GM10266 (cell line): ENCODE results near the gene PI4KA.

ENCODE experiments used
- DNase-seq: peaks from one replicate; pipeline ENCODE4 v3.0.0; 2012; ENCODE audit errors: extremely low spot score
- CTCF ChIP-seq: IDR thresholded peaks from 2 replicates; pipeline ENCODE4 v1.5.1; 2012; ENCODE audit warnings: mild to moderate bottlenecking, low read depth; ENCODE audit not compliant: control insufficient read depth, insufficient read depth; ENCODE audit errors: missing control alignments

Gene PI4KA

GRCh38 chr22:20865331-20865730 lies 6.7 kb upstream of the PI4KA start:
- no peak for TF ChIP-seq CTCF
- DNase-seq: no peak

- DNase-seq: no peak
- TF ChIP-seq CTCF: no peak
Observed at GRCh38 chr22:20864186-20864908, 5.7 kb upstream of the PI4KA start.

DNA sequence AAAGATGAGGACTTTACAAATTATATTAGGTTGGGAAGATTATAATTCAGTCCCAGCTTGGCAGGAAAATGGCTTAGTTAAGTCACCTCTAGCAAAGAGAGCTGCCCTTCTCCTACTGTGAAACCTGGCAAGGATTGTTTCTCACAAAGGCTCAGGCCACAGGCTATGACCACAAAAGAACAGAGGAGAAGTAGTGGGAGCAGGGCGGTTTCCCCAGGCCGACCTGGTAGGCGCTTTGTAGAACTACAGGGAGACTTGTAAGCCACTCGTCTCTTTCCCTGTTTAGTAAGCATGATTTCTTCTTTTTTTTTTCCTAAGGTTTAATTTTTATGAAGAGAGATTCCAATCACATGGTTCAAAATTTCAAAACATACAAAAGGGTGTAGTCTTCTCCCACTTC lies 4.8 kb upstream of the PI4KA start:
- TF ChIP-seq CTCF: no peak
- DNase-seq: no peak

DNA sequence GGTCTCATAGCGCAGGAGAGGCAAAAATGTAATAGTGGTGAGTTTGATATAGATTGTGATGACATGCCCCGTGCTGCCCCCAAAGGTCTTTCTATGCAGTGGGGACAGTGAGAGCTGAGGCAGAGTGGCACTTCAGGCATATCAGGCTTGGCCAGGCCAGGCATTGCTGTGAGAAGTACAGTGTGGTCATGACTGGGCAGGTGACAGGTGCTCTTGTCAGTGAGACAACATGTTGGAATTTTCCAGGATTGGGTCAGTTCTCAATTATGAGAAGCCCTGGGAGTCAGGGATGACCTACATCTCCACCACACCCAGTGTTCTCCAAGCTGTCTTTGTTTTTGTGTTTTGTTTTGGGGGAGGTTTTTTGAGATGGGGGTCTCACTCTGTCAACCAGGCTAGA lies 3.9 kb upstream of the PI4KA start:
- no peak for TF ChIP-seq CTCF
- no peak for DNase-seq

- TF ChIP-seq CTCF: no peak
- DNase-seq: no peak
Observed at GRCh38 chr22:20859615-20860014, 1.0 kb upstream of the PI4KA start.

GRCh38 chr22:20857838-20858614 lies 585 bp downstream of the PI4KA start:
- no peak for TF ChIP-seq CTCF
- DNase-seq: peak; percentile 85

DNA sequence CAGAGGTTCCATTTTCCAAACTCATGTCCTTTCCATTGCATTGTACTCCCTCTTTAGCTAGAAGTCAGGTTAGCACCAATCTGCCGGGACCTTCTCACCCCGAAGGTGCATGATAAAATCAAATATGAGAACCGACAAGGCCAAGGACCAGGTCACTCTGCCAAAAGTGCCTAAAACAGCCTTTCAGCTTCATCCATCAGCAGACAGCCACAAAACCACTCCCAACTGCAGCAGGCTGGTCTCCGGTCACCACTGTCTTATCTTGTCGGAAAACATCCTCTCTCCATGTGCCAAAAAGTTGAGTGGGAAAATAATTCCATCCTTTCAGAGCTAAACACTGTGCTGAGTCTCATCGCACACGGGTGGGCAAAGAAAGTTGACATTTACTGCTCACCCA lies 1.4 kb downstream of the PI4KA start:
- DNase-seq: no peak
- TF ChIP-seq CTCF: no peak
